K562 (cell line): ENCODE data around the gene PTCRA. TPM values are rescaled to one million over a fixed set of nuclear protein-coding genes. Genes with fewer than 3 reads are reported as not detected.

Experiments
- ATAC-seq: fragments of 200-7000 bp; cut with Tn5 transposase; 3 replicates; pipeline ENCODE4 v1.9.1; 2020; ENCODE audit warnings: moderate library complexity
- BruUV-seq: library from RNA; stranded (reverse); fragments of 400-500 nt; replicated peaks from 2 replicates; lab custom pipeline; 2021; lab: Mats Ljungman, UMichigan
- CTCF ChIA-PET: fragments of 300-600 bp; formaldehyde crosslinking; extraction: SDS; loops from one replicate; lab custom pipeline; 2021; ENCODE audit warnings: low intra/inter-chr PET ratio; lab: Yijun Ruan, JAX
- POLR2A ChIA-PET: fragments of 300-600, 350-650 bp; sonication (Branson Sonifier 250); formaldehyde crosslinking; extraction: SDS; loops from one replicate; lab custom pipeline; 2021; ENCODE audit warnings: antibody characterized with exemption, inconsistent platforms; lab: Yijun Ruan, JAX
- DNase-seq, 4 experiments: peaks; one replicate each; pipeline versions ENCODE4 v3.0.0 to v3.0.0-alpha.2; 2011 to 2018; ENCODE audit warnings: low spot score in 3 of 4, mixed read lengths in 3 of 4; ENCODE audit errors: extremely low read depth in 1 of 4
- FAIRE-seq: peaks from 2 replicates; lab custom pipeline; 2011; peaks lifted over from hg19 to GRCh38; lab: Jason Lieb, UNC
- H2AFZ ChIP-seq: 2 replicates; pipeline ENCODE4 v1.6.0; 2011; ENCODE audit warnings: low read depth, low read length, control low read depth, inconsistent platforms
- H3K27ac ChIP-seq: fragments of 200-600 bp; 3 replicates; pipeline ENCODE4 v1.8.0; 2011; ENCODE audit warnings: low read depth, mild to moderate bottlenecking, control low read depth, inconsistent platforms, low read length, moderate library complexity, mixed read lengths; ENCODE audit errors: extremely low read depth
- H3K27me3 ChIP-seq, 2 experiments: fragments of 300-600 bp in 1 of 2; 2 replicates in 1 of 2; 3 replicates in 1 of 2; pipeline versions ENCODE4 v1.6.0 to v1.8.0; 2011; ENCODE audit warnings: inconsistent platforms in 2 of 2, low read length in 2 of 2, mild to moderate bottlenecking in 1 of 2, mixed read lengths in 1 of 2, moderate library complexity in 1 of 2; ENCODE audit not compliant: control insufficient read depth in 2 of 2, insufficient read depth in 2 of 2
- H3K36me3 ChIP-seq: fragments of 300-600 bp; 3 replicates; pipeline ENCODE4 v1.8.0; 2011; ENCODE audit warnings: mild to moderate bottlenecking, low read length, inconsistent platforms; ENCODE audit not compliant: control insufficient read depth, insufficient read depth
- H3K4me1 ChIP-seq, 2 experiments: fragments of 200-600 bp in 1 of 2; replicated peaks in 1 of 2; 2 replicates in 1 of 2; 3 replicates in 1 of 2; pipeline versions ENCODE4 v1.5.1 to v1.8.0; 2011; ENCODE audit warnings: inconsistent platforms in 2 of 2, low read length in 2 of 2, mild to moderate bottlenecking in 1 of 2, mixed read lengths in 1 of 2, moderate library complexity in 1 of 2; ENCODE audit not compliant: control insufficient read depth in 2 of 2, insufficient read depth in 2 of 2
- H3K4me2 ChIP-seq: 2 replicates; pipeline ENCODE4 v1.6.1; 2011; ENCODE audit warnings: low read length, control low read depth, inconsistent platforms, mixed read lengths; ENCODE audit not compliant: insufficient read depth
- H3K4me3 ChIP-seq: fragments of 200-600 bp; sonication (generic), shearing (Covaris generic); 2 replicates; pipeline ENCODE4 v1.5.1; 2016; ENCODE audit warnings: control low read depth, inconsistent platforms
- H3K79me2 ChIP-seq: fragments of 200-600 bp; 3 replicates; pipeline ENCODE4 v1.8.0; 2011; ENCODE audit warnings: low read length, inconsistent platforms; ENCODE audit not compliant: control insufficient read depth, insufficient read depth
- H3K9ac ChIP-seq, 2 experiments: 2 replicates each; pipeline versions ENCODE4 v1.6.0 to v1.6.1; 2011; ENCODE audit warnings: low read depth in 2 of 2, low read length in 2 of 2, control low read depth in 1 of 2, inconsistent platforms in 1 of 2, mild to moderate bottlenecking in 1 of 2, mixed read lengths in 1 of 2; ENCODE audit not compliant: insufficient read depth in 1 of 2
- H3K9me1 ChIP-seq: one replicate; pipeline ENCODE4 v1.6.0; 2011; ENCODE audit warnings: inconsistent platforms, mild to moderate bottlenecking, low read length, moderate library complexity; ENCODE audit not compliant: control insufficient read depth, insufficient read depth
- H3K9me3 ChIP-seq: replicated peaks from 2 replicates; pipeline ENCODE4 v1.5.1; 2011; ENCODE audit warnings: low read depth, low read length, inconsistent platforms; ENCODE audit not compliant: control insufficient read depth, insufficient read depth
- H4K20me1 ChIP-seq: replicated peaks from 2 replicates; pipeline ENCODE4 v1.6.1; 2011; ENCODE audit warnings: low read length, inconsistent platforms, mixed read lengths; ENCODE audit not compliant: control insufficient read depth, insufficient read depth
- CBX1 ChIP-seq: sonication (generic); IDR thresholded peaks from 2 replicates; pipeline ENCODE4 v1.6.1; 2016; ENCODE audit warnings: antibody characterized with exemption, low read depth, mild to moderate bottlenecking
- CEBPB ChIP-seq: fragments of 450-650 bp; IDR thresholded peaks from 2 replicates; pipeline ENCODE4 v1.6.1; 2016; ENCODE audit warnings: missing genetic modification characterization, missing compliant biosample characterization
- CTCFL ChIP-seq: IDR thresholded peaks from 2 replicates; pipeline ENCODE4 v1.6.1; 2011; ENCODE audit warnings: borderline replicate concordance, low read depth, mild to moderate bottlenecking, moderate library complexity, low read length; ENCODE audit not compliant: insufficient read depth, poor library complexity, severe bottlenecking
- HEY1 ChIP-seq: fragments of 250-450 bp; sonication (Bioruptor Pico); IDR thresholded peaks from 2 replicates; pipeline ENCODE4 v1.5.0; 2020; ENCODE audit warnings: mild to moderate bottlenecking, moderate library complexity, borderline replicate concordance
- KLF1 ChIP-seq: fragments of 450-650 bp; IDR thresholded peaks from 2 replicates; pipeline ENCODE4 v1.6.1; 2016; ENCODE audit warnings: missing genetic modification characterization, missing compliant biosample characterization
- L3MBTL2 ChIP-seq: fragments of 450-650 bp; IDR thresholded peaks from 2 replicates; pipeline ENCODE4 v1.6.1; 2016; ENCODE audit warnings: mild to moderate bottlenecking, moderate library complexity
- LARP7 ChIP-seq: fragments of 450-650 bp; IDR thresholded peaks from 2 replicates; pipeline ENCODE4 v1.6.1; 2016
- RUNX1 ChIP-seq: sonication (generic); IDR thresholded peaks from 2 replicates; pipeline ENCODE4 v1.6.1; 2016; ENCODE audit warnings: antibody characterized with exemption, low read depth
- ZNF217 ChIP-seq: sonication (generic); formaldehyde crosslinking; IDR thresholded peaks from 2 replicates; pipeline ENCODE4 v1.8.0; 2022; ENCODE audit warnings: mild to moderate bottlenecking, missing genetic modification reagents
- ZNF699 ChIP-seq: fragments of 250-450 bp; sonication (Bioruptor Pico); IDR thresholded peaks from 2 replicates; pipeline ENCODE4 v1.8.0; 2021; ENCODE audit warnings: mild to moderate bottlenecking, moderate library complexity; ENCODE audit not compliant: insufficient replicate concordance
- WGBS: fragments of 100-300 bp; shearing (Covaris generic); methylation state at CpG from one replicate; pipeline ENCODE4 v1.1.6; 2016; ENCODE audit warnings: low coverage, mixed read lengths; ENCODE audit not compliant: insufficient coverage; ENCODE audit errors: missing lambda C conversion rate; 5-methylcytosine and 5-hydroxymethylcytosine counted together
- in situ Hi-C: fragments of 300-500 bp; cut with MboI; formaldehyde crosslinking; loops from 4 replicates; pipeline ENCODE4 v1.15.0; 2018; ENCODE audit warnings: inconsistent platforms, mixed read lengths
- intact Hi-C: fragments of 100-400 bp; cut with micrococcal nuclease; formaldehyde crosslinking; loops from 2 replicates; pipeline ENCODE4 v1.14.2; 2022
- polyA plus RNA-seq, 8 experiments: library from polyadenylated mRNA; depleted of rRNA in 4 of 8; stranded (reverse) in 5 of 8; unstranded in 3 of 8; fragments of >200 nt; fragmentation: Nextera tagmentation in 2 of 8; fragmentation: Illumina TruSeq in 1 of 8; extraction: Ambion mirVana in 2 of 8; extraction: Trizol in 1 of 8; gene quantifications; 2 replicates each; pipeline versions ENCODE4 v1.2.1 to v1.2.3, GENCODE V29; 2011 to 2014; ENCODE audit warnings: inconsistent platforms in 1 of 8, missing spikeins in 1 of 8
- total RNA-seq, 7 experiments: library from RNA; depleted of rRNA in 6 of 7; stranded (reverse); fragments of >200 nt in 6 of 7; fragmentation: Illumina TruSeq in 2 of 7; extraction: Trizol in 2 of 7; gene quantifications; 2 replicates each; pipeline versions ENCODE4 v1.2.1 to v1.2.3, GENCODE V29; 2011 to 2021; ENCODE audit warnings: low replicate concordance in 1 of 7
- TF ChIP-seq, protein P1 (sequence below): fragments of 150-350 bp; IDR thresholded peaks from 2 replicates; pipeline ENCODE4 v1.6.1; 2014; ENCODE audit warnings: low read depth, mild to moderate bottlenecking, low read length, borderline replicate concordance
- TF ChIP-seq, protein P2 (sequence below): fragments of 450-650 bp; IDR thresholded peaks from 2 replicates; pipeline ENCODE4 v1.6.1; 2016; ENCODE audit warnings: borderline replicate concordance

The PTCRA gene
- total and polyA plus RNA-seq, 9 of the 15 experiments (the other 6 are each of a cell fraction or from before 2014, with no cell fraction given) = 0.21 TPM; not detected in 8

GRCh38 chr6:42870145-42870936, 45.5 kb upstream of the PTCRA start (continued):
- TF ChIP-seq CTCFL (no peak), ZNF699 (CRISPR knock-in tag) (no peak), L3MBTL2 (no peak)
- TF ChIP-seq, all 486 proteins: peak for 0

DNA sequence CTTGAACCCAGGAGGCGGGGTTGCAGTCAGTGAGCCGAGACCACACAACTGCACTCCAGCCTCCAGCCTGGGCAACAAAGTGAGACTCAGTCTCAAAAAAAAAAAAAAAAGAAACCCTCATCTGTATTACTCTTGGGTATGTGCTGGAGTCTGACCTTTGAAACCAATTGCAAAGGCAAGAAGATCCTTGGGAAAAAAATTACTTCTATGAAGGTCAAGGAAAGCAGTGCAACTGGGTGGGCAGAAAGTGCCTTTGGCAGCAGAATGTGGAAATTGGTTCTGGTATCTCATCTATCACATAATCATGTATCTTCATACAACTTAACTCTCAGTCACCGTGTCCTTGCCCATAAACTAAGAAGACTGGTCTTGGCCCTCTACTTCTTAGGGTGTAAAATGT, 44.1 kb upstream of the PTCRA start:
- Histone ChIP-seq H3K79me2 (no peaks in the 10 kb centered on the region), H3K9me1 (no peaks in the 10 kb centered on the region), H4K20me1 (no peaks in the 10 kb centered on the region), H3K4me1 (no peaks in the 10 kb centered on the region), H3K36me3 (peaks cover 12% of the 10 kb centered on the region; the same call in 1 of the 3 replicates), H2AFZ (no peak overlapping the region), H3K27me3 (no peaks in the 10 kb centered on the region), H3K4me3 (no peak overlapping the region), H3K9ac (no peak overlapping the region), H3K9me3 (no peaks in the 10 kb centered on the region), H3K4me2 (no peak overlapping the region), H3K27ac (no peak overlapping the region)
- 37% methylated on average over 3 of the region's 3 CpGs for WGBS
- FAIRE-seq = no peak
- BruUV-seq = no TSS peak
- ATAC-seq = no peak
- DNase-seq = no peak
- intact Hi-C loops (loop anchor here (10.0 kb wide), 1 partner anchor 787 kb away; no protein-coding TSS in a partner anchor), in situ Hi-C loops (loop anchor here (5.0 kb wide), 1 partner anchor 134 kb away; no protein-coding TSS in a partner anchor)
- ChIA-PET CTCF (no interaction called here), POLR2A (no interaction called here)
- TF ChIP-seq RUNX1 (no peak), CEBPB (tag) (no peak), CBX1 (no peak), HEY1 (CRISPR knock-in tag) (no peak), KLF1 (tag) (no peak), LARP7 (no peak), ZNF217 (CRISPR knock-in tag) (no peak)
- TF ChIP-seq, protein P1, sequence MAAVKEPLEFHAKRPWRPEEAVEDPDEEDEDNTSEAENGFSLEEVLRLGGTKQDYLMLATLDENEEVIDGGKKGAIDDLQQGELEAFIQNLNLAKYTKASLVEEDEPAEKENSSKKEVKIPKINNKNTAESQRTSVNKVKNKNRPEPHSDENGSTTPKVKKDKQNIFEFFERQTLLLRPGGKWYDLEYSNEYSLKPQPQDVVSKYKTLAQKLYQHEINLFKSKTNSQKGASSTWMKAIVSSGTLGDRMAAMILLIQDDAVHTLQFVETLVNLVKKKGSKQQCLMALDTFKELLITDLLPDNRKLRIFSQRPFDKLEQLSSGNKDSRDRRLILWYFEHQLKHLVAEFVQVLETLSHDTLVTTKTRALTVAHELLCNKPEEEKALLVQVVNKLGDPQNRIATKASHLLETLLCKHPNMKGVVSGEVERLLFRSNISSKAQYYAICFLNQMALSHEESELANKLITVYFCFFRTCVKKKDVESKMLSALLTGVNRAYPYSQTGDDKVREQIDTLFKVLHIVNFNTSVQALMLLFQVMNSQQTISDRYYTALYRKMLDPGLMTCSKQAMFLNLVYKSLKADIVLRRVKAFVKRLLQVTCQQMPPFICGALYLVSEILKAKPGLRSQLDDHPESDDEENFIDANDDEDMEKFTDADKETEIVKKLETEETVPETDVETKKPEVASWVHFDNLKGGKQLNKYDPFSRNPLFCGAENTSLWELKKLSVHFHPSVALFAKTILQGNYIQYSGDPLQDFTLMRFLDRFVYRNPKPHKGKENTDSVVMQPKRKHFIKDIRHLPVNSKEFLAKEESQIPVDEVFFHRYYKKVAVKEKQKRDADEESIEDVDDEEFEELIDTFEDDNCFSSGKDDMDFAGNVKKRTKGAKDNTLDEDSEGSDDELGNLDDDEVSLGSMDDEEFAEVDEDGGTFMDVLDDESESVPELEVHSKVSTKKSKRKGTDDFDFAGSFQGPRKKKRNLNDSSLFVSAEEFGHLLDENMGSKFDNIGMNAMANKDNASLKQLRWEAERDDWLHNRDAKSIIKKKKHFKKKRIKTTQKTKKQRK = no peak
- TF ChIP-seq, protein P2, sequence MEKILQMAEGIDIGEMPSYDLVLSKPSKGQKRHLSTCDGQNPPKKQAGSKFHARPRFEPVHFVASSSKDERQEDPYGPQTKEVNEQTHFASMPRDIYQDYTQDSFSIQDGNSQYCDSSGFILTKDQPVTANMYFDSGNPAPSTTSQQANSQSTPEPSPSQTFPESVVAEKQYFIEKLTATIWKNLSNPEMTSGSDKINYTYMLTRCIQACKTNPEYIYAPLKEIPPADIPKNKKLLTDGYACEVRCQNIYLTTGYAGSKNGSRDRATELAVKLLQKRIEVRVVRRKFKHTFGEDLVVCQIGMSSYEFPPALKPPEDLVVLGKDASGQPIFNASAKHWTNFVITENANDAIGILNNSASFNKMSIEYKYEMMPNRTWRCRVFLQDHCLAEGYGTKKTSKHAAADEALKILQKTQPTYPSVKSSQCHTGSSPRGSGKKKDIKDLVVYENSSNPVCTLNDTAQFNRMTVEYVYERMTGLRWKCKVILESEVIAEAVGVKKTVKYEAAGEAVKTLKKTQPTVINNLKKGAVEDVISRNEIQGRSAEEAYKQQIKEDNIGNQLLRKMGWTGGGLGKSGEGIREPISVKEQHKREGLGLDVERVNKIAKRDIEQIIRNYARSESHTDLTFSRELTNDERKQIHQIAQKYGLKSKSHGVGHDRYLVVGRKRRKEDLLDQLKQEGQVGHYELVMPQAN = no peak
